Stomach smooth muscle (tissue), 2 donors: ENCODE results near the gene CCDC9B.

Experiments
- H3K27ac ChIP-seq: one replicate; pipeline ENCODE4 v1.7.0; 2013; ENCODE audit warnings: mild to moderate bottlenecking, low read length, inconsistent platforms
- H3K27me3 ChIP-seq, 2 donors: one replicate each; pipeline ENCODE4 v1.7.0; 2013; ENCODE audit warnings: low read length in 2 of 2; ENCODE audit not compliant: insufficient read depth in 2 of 2, control insufficient read depth in 1 of 2
- H3K36me3 ChIP-seq, 2 donors: one replicate each; pipeline ENCODE4 v1.7.0; 2013; ENCODE audit warnings: low read length in 2 of 2; ENCODE audit not compliant: control insufficient read depth in 2 of 2, insufficient read depth in 2 of 2
- H3K4me1 ChIP-seq: one replicate; pipeline ENCODE4 v1.7.0; 2013; ENCODE audit warnings: low read length; ENCODE audit not compliant: control insufficient read depth, insufficient read depth
- H3K4me3 ChIP-seq, 2 donors: one replicate each; pipeline ENCODE4 v1.7.0; 2013; ENCODE audit warnings: low read length in 2 of 2
- H3K9ac ChIP-seq, 2 donors: one replicate each; pipeline ENCODE4 v1.7.0; 2013; ENCODE audit warnings: low read length in 2 of 2, mild to moderate bottlenecking in 1 of 2
- H3K9me3 ChIP-seq, 2 donors: one replicate each; pipeline ENCODE4 v1.7.0; 2013; ENCODE audit warnings: low read length in 2 of 2; ENCODE audit not compliant: control insufficient read depth in 2 of 2
- donor health status: healthy.
- donor health status: Pancreatic carcinoma.

CCDC9B gene

DNA sequence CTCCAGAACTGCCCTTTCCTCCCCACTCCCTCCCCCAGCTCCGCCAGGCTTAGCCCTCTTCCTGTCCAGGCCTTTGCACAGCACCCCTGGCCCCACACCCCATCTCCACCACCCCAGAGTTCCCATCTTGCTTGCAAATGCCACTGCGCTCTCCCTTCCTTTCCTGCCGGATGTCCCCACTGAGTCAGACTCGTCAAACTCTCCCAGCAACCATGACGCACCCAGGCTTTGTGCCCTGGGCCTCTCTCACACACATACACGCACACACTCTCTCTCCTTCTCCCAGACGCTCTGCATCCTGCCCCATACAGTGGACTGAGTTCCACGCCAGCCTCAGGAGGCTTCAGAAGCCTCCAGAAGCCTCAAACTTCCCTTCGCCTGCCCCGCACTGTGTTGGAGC, 2.8 kb upstream of the CCDC9B start:
- Histone ChIP-seq H3K27me3 (no peaks in the 10 kb centered on the region), H3K9ac (peak overlapping the region in 1 of 2 donors; percentile 26), H3K27ac (peak overlapping the region; percentile 80), H3K36me3 (no peaks in the 10 kb centered on the region), H3K9me3 (no peaks in the 10 kb centered on the region), H3K4me1 (peaks cover 60% of the 10 kb centered on the region), H3K4me3 (no peak overlapping the region)

DNA sequence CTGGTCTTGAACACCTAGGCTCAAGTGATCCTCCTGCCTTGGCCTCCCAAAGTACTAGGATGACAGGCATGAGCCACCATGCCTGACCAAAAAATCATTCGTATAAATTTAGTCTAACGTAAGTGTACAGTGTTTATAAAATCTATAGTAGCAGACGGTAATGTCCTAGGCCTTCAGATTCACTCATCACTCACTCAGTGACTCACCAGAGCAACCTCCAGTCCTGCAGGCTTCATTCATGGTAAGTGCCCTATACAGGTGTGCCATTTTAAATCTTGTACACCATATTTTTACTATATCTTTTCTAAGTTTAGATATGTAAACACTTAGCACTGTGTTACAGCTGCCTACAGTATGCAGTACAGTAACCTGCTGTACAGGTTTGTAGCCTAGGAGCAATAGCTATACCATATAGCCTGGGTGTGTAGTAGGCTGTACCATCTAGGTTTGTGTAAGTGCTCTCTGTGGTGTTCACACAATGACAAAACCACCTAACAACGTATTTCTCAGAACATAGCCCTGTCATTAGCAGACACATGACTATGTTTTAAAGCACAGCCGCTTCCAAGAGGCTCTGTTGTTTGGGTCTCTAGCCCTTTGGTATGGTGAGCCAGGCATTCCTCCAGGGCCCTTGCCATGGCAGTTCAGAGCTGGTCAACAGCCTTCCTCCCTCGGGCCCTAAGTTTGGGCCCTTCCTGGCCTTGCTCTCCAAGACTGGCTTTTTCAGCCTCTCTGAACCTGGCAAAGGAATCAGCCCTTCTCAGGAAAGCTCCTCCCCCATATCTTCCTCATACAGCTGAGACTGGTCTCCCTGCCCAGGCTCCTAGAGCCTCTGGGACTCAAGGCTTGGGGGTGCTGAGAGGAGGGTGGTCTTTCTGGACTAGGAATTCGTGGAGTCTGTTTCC, 1.9 kb upstream of the CCDC9B start:
- Histone ChIP-seq H3K36me3 (no peaks in the 10 kb centered on the region), H3K27ac (peak overlapping the region; percentile 80), H3K9ac (peak overlapping the region; percentile 26 to 47), H3K9me3 (no peaks in the 10 kb centered on the region), H3K4me1 (peaks cover 69% of the 10 kb centered on the region), H3K4me3 (no peak overlapping the region), H3K27me3 (no peaks in the 10 kb centered on the region)

DNA sequence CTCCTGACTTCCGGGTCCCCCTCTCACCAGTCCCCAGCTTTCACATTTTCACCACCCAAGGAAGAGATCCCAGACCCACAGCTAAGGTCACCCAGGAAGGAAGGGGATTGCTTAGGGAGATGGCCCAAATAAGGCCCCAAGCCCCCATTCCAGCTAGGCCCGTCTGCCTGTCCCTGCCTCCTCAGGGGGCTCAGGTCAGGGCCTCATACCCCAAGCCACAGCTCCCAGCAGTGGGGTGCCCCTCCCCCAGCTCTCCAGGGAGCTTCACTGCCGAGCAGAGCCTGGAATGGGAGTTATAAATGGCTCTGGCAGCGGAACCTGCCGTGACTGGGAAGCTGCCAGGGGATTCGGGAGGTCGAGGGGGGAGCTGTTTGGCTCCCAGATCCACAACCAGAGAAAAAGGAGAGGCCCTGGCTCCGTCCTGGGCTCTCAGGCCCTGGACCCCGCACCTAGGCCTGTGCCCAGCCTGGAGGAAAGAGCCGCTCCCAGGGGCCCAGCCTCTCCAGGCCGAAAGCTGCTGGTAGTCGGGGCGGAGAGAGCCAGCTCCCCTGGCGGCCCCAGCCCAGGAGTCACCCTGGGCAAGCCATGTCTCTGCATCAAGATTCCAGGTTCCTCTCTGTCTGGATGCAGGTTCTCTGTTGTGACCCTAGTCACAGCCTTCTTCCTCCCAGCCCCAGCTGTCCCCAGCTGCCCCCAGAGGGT, 550 bp downstream of the CCDC9B start:
- peaks cover 5 to 8% of the 10 kb centered on the region in 2 donors for H3K36me3 ChIP-seq

DNA sequence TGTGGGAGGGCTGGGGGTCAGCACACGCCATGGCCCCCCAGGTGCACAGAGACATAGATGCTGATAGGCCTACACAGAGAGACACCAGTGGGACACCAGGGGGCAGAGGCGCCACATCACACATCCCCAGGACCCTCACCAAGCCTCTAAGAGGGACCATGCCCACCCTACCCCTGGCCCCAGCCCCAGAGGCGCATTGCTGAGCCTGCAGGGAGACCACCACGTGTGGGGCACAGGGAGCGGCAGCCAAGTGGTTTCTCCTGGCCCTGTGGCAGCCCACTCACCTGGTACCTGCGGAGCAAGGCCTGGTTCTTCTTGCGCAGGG, 1.2 kb downstream of the CCDC9B start:
- peak overlapping the region; percentile 95 to 97 for H3K9ac ChIP-seq
- H3K4me3 ChIP-seq = peak overlapping the region; percentile 67 to 80
- peak overlapping the region; percentile 99 for H3K27ac ChIP-seq
- peaks cover 96% of the 10 kb centered on the region for H3K4me1 ChIP-seq
- no peaks in the 10 kb centered on the region for H3K27me3 ChIP-seq
- peaks cover 9 to 12% of the 10 kb centered on the region in 2 donors for H3K36me3 ChIP-seq
- H3K9me3 ChIP-seq = no peaks in the 10 kb centered on the region

More for the DNA sequence above, 550 bp downstream of the CCDC9B start:
- peak overlapping the region; percentile 99 for H3K27ac ChIP-seq
- no peaks in the 10 kb centered on the region for H3K9me3 ChIP-seq
- peak overlapping the region; percentile 67 to 80 for H3K4me3 ChIP-seq
- peak overlapping the region; percentile 95 to 97 for H3K9ac ChIP-seq
- H3K4me1 ChIP-seq = peaks cover 94% of the 10 kb centered on the region
- H3K27me3 ChIP-seq = no peaks in the 10 kb centered on the region

DNA sequence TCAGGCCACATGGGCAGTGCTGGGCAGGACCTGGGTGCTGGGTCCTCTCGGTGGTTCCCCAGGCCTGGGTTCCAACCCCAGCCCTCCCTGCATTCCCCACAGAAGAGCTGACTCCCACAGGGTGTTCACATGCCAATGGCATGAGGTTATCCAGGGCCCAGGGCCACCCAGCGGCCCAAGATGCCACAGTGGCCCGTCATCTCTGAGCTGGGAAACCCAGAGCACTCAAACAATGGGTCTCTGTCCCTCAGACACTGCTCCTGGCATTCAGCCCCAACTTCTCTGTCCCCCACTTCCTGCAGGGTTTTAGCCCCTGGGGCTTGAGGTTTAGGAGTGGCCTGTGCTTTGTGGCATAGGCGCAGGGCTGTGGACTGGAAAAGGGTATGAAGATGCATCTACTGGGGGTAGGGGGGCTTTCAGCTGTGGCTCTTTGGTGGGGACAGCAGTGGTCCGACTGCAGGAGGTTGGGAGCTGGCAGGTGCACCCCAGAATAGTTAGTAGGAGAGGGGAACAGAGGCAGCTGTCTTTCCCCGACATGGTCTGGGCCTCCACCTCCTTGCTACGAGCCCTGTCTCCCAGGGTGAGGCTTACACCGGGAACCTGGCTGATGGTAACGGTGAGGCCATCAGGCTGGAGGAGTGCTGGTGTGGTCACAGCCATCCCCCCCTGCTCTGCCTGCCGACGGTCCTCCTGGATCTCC, 1.7 kb downstream of the CCDC9B start:
- Histone ChIP-seq H3K9me3 (no peaks in the 10 kb centered on the region), H3K4me1 (peaks cover 96% of the 10 kb centered on the region), H3K27me3 (no peaks in the 10 kb centered on the region), H3K9ac (peak overlapping the region; percentile 95 to 97), H3K4me3 (peak overlapping the region; percentile 67 to 80), H3K27ac (peak overlapping the region; percentile 99), H3K36me3 (peaks cover 9 to 12% of the 10 kb centered on the region in 2 donors)

DNA sequence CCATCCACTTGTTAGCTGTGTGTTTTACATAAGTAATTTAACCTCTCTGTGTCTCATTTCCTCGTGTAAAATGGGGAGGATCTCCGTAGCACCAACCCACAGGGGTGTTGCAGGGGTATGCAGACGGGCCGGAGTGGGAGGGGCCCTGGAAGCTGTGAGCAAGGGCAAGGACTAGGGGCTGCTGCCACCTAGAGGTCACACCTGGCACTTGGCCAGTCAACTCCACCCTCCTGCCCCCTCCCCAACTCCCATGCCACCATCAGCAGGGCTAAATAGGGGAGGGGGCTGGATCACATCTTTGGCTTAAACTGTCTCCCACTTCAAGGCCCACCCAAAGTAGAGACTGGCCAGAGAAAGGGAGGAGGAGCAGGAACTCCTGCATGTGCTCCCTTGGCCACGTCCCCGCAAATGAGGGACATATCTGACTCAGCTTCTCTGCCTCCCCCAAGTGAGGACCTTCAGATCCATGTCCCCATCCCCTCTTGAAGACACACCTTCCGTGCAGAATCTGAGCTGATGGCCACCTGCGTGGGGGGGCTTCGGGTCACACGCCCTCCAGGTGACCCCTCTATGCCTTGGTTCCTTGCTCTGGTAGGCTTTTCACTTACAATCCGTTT, 2.6 kb downstream of the CCDC9B start:
- Histone ChIP-seq H3K9ac (peak overlapping the region; percentile 95 to 97), H3K9me3 (no peaks in the 10 kb centered on the region), H3K36me3 (peaks cover 9 to 12% of the 10 kb centered on the region in 2 donors), H3K27ac (peak overlapping the region; percentile 99), H3K27me3 (no peaks in the 10 kb centered on the region), H3K4me1 (peaks cover 95% of the 10 kb centered on the region), H3K4me3 (peak overlapping the region; percentile 67 to 80)

DNA sequence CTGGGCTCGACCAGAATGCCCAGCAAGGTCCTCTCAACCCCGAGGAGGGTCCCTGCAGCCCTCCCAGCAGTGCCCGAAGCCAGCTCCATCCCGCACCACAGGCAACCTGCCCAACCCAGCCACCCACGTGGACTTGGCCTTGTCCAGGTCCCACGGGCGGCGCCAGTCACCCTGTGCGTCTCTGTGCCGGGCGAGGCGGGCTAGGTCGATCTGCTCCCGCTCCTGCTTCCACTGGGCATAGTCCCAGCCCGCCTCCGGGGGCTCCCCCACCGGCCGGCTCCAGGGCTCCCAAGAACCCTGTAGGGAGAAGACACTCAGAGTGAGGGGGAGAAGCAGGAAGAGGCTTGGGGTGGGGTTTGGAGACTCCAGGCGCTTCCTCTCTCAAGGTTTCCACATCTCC, 3.1 kb downstream of the CCDC9B start:
- Histone ChIP-seq H3K4me3 (peak overlapping the region; percentile 67 to 80), H3K36me3 (peaks cover 9 to 12% of the 10 kb centered on the region in 2 donors), H3K4me1 (peaks cover 95% of the 10 kb centered on the region), H3K27me3 (no peaks in the 10 kb centered on the region), H3K9ac (peak overlapping the region; percentile 95 to 97), H3K9me3 (no peaks in the 10 kb centered on the region), H3K27ac (peak overlapping the region; percentile 99)

DNA sequence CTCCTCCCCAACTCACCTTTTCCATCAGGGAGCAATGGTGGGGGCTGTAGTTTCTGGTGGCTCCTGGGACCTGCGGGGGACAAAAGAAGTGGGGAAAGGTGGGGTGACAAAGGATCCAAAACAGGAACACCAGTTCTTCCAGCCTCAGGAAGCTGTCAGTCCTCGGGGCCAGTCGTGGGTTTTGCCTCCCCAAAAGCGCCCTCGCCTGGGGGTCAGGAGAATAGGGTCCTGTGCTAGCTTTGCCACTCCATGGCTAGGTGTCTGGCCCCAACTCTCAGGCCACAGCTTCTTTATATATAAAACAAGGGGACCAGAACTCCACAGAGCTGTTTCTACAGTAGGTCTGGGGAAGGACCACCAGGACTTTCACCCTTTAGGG, 4.0 kb downstream of the CCDC9B start:
- Histone ChIP-seq H3K36me3 (peaks cover 11 to 12% of the 10 kb centered on the region in 2 donors), H3K4me1 (peaks cover 98% of the 10 kb centered on the region), H3K27ac (peak overlapping the region; percentile 99), H3K9me3 (no peaks in the 10 kb centered on the region), H3K9ac (peak overlapping the region; percentile 95 to 97), H3K27me3 (no peaks in the 10 kb centered on the region), H3K4me3 (no peak overlapping the region)

DNA sequence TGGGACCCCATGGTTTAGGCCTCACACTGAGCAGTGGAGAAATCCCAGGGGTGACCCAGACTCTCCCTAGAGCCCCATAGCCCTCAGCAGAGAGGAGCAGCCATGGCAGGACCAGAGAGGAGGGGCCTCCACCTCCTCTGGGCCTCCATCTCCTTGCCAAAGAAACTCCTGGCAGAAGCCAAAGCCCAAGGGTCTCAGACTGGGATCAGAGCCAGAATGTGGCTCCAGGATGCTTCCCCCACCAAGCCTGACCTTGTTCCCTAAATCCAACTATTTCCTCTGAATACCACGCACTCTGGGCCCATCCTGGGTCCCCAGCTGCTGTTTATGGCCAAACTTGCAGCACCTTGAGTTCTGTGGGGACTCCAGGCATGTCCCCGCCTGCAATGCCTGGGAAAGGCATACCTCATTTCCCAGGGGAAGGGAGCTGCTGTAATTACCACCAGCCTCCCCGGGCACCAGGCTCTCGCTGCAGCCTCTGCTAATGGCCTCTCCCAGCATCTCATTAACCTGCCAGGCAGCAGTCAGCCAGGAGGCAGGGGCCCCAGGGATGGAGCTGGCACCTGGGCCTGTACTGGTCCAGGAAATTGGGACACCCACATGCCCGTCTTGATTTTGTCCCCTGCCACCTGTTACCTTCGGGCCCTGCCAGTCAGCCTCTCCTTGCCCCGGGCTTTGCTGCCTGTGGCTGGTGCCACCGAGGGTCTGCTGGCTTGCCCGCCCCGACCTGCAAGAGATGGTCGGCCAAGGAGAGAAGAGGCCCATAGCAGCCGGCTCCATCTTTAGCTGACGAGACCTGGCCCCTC, 4.6 kb downstream of the CCDC9B start:
- H3K9ac ChIP-seq = peak overlapping the region; percentile 21 to 97
- peaks cover 98% of the 10 kb centered on the region for H3K4me1 ChIP-seq
- peak overlapping the region; percentile 99 for H3K27ac ChIP-seq
- H3K36me3 ChIP-seq = peaks cover 11 to 12% of the 10 kb centered on the region in 2 donors
- no peaks in the 10 kb centered on the region for H3K27me3 ChIP-seq
- H3K9me3 ChIP-seq = no peaks in the 10 kb centered on the region
- no peak overlapping the region for H3K4me3 ChIP-seq
